ENCODE results near the gene INPP5D. TPM values are rescaled to one million over a fixed set of nuclear protein-coding genes. Genes with fewer than 3 reads are reported as not detected.

Gene INPP5D
- total and polyA plus RNA-seq, 4 donors: 7.6 to 26.1 (median 25.3) TPM

GRCh38 chr2:233227346-233227978 is 167.3 kb downstream of the INPP5D start:
- Histone ChIP-seq H3K27me3 (ENCODE audit: control insufficient read depth in 3 of 3, insufficient read depth in 3 of 3, low read length in 2 of 3) (no peaks in the 10 kb centered on the region), H3K4me3 (no peak overlapping the region), H3K4me1 (ENCODE audit: control insufficient read depth in 5 of 5, insufficient read depth in 5 of 5, low read length in 5 of 5) (peaks cover 0 to 11% (median 0%) of the 10 kb centered on the region in 5 donors), H3K9ac (ENCODE audit: insufficient read depth in 1 of 2, low read length in 2 of 2) (no peak overlapping the region), H3K9me3 (ENCODE audit: control insufficient read depth in 4 of 4, insufficient read depth in 3 of 4, low read length in 3 of 4) (peaks cover 0 to 2% (median 0%) of the 10 kb centered on the region in 4 donors), H3K36me3 (ENCODE audit: control insufficient read depth in 4 of 4, insufficient read depth in 4 of 4, low read length in 4 of 4) (no peaks in the 10 kb centered on the region), H3K27ac (ENCODE audit: low read depth in 1 of 2, low read length in 1 of 2) (no peak overlapping the region)
- TF ChIP-seq CTCF (IDR thresholded peaks at IDR 0.05; ENCODE audit: control extremely low read depth, extremely low read depth): no peak
- DNase-seq (no peak), ATAC-seq (ENCODE audit: insufficient read depth, low FRiP score) (no peak)
- 84 to 86% methylated on average over 7 of the region's 7 CpGs for WGBS, 2 donors

GRCh38 chr2:233228376-233228775 is 168.2 kb downstream of the INPP5D start:
- no peak overlapping the region for H3K9ac ChIP-seq (ENCODE audit: insufficient read depth in 1 of 2, low read length in 2 of 2)
- DNase-seq (peak in 2 of 3 donors; percentile 37 to 62), ATAC-seq (ENCODE audit: insufficient read depth, low FRiP score) (no peak)
- no peak overlapping the region for H3K27ac ChIP-seq (ENCODE audit: low read depth in 1 of 2, low read length in 1 of 2)
- 76 to 89% methylated on average over 3 of the region's 3 CpGs for WGBS, 2 donors
- no peaks in the 10 kb centered on the region for H3K27me3 ChIP-seq (ENCODE audit: control insufficient read depth in 3 of 3, insufficient read depth in 3 of 3, low read length in 2 of 3)
- no peak overlapping the region for H3K4me3 ChIP-seq
- no peak for TF ChIP-seq CTCF (IDR thresholded peaks at IDR 0.05; ENCODE audit: control extremely low read depth, extremely low read depth)
- peaks cover 0 to 11% (median 0%) of the 10 kb centered on the region in 5 donors for H3K4me1 ChIP-seq (ENCODE audit: control insufficient read depth in 5 of 5, insufficient read depth in 5 of 5, low read length in 5 of 5)
- peaks cover 0 to 2% (median 0%) of the 10 kb centered on the region in 4 donors for H3K9me3 ChIP-seq (ENCODE audit: control insufficient read depth in 4 of 4, insufficient read depth in 3 of 4, low read length in 3 of 4)
- no peaks in the 10 kb centered on the region for H3K36me3 ChIP-seq (ENCODE audit: control insufficient read depth in 4 of 4, insufficient read depth in 4 of 4, low read length in 4 of 4)

- Histone ChIP-seq H3K36me3 (ENCODE audit: control insufficient read depth in 4 of 4, insufficient read depth in 4 of 4, low read length in 4 of 4) (no peaks in the 10 kb centered on the region), H3K9me3 (ENCODE audit: control insufficient read depth in 4 of 4, insufficient read depth in 3 of 4, low read length in 3 of 4) (peaks cover 0 to 2% (median 0%) of the 10 kb centered on the region in 4 donors), H3K27ac (ENCODE audit: low read depth in 1 of 2, low read length in 1 of 2) (no peak overlapping the region), H3K4me3 (no peak overlapping the region), H3K4me1 (ENCODE audit: control insufficient read depth in 5 of 5, insufficient read depth in 5 of 5, low read length in 5 of 5) (peaks cover 0 to 2% (median 0%) of the 10 kb centered on the region in 5 donors), H3K27me3 (ENCODE audit: control insufficient read depth in 3 of 3, insufficient read depth in 3 of 3, low read length in 2 of 3) (no peaks in the 10 kb centered on the region), H3K9ac (ENCODE audit: insufficient read depth in 1 of 2, low read length in 2 of 2) (no peak overlapping the region)
- TF ChIP-seq CTCF (IDR thresholded peaks at IDR 0.05; ENCODE audit: control extremely low read depth, extremely low read depth): no peak
- peak in 1 of 3 donors; percentile 11 for DNase-seq
- no peak for ATAC-seq (ENCODE audit: insufficient read depth, low FRiP score)
- WGBS, 2 donors: 38 to 47% methylated on average over 4 of the region's 4 CpGs
These were observed 173.6 kb downstream of the INPP5D start for GRCh38 chr2:233233618-233234230.

All from lung (tissue), 12 donors.